H1 (cell line): ENCODE measurements around the gene RFPL2. TPM values are rescaled to one million over a fixed set of nuclear protein-coding genes. Genes with fewer than 3 reads are reported as not detected.
A peak's percentile ranks its signal among the peaks of the same experiment; 100 is the strongest.

Experiments used
- CTCF ChIA-PET: fragments of 300-600 bp; sonication (Branson Sonifier 250); formaldehyde crosslinking; loops from one replicate; lab custom pipeline; 2021; ENCODE audit not compliant: partially characterized antibody; lab: Charles Lee
- POLR2A ChIA-PET: fragments of 300-600 bp; sonication (Branson Sonifier 250); formaldehyde crosslinking; loops from one replicate; lab custom pipeline; 2021; ENCODE audit warnings: inconsistent platforms; ENCODE audit not compliant: partially characterized antibody; lab: Charles Lee
- DNase-seq, 2 experiments: peaks; one replicate each; pipeline versions ENCODE4 v3.0.0 to v3.0.0-alpha.2; 2010 to 2022; ENCODE audit warnings: low spot score in 2 of 2, low read depth in 1 of 2, mixed read lengths in 1 of 2
- FAIRE-seq: peaks from 2 replicates; lab custom pipeline; 2011; peaks lifted over from hg19 to GRCh38; lab: Jason Lieb, UNC
- H2AFZ ChIP-seq: 2 replicates; pipeline ENCODE4 v1.8.1; 2012; ENCODE audit warnings: low read length, inconsistent platforms
- H2AK5ac ChIP-seq: 2 replicates; pipeline ENCODE4 v1.6.1; 2013; ENCODE audit warnings: low read depth, low read length
- H2BK120ac ChIP-seq: replicated peaks from 2 replicates; pipeline ENCODE3; 2013; ENCODE audit warnings: low read depth, low read length, inconsistent platforms
- H2BK12ac ChIP-seq: 2 replicates; pipeline ENCODE4 v1.6.1; 2013; ENCODE audit warnings: low read depth, low read length
- H2BK15ac ChIP-seq: 2 replicates; pipeline ENCODE4 v1.6.1; 2013; ENCODE audit warnings: low read length
- H2BK20ac ChIP-seq: 2 replicates; pipeline ENCODE4 v1.6.1; 2013; ENCODE audit warnings: low read length
- H2BK5ac ChIP-seq: 2 replicates; pipeline ENCODE4 v1.6.1; 2013; ENCODE audit warnings: low read depth, low read length
- H3K14ac ChIP-seq: 2 replicates; pipeline ENCODE4 v1.6.1; 2013; ENCODE audit warnings: inconsistent platforms; ENCODE audit not compliant: insufficient read length
- H3K18ac ChIP-seq: 2 replicates; pipeline ENCODE4 v1.6.1; 2013; ENCODE audit warnings: low read length; ENCODE audit errors: extremely low read depth
- H3K23ac ChIP-seq: 2 replicates; pipeline ENCODE4 v1.6.1; 2013; ENCODE audit warnings: inconsistent platforms; ENCODE audit not compliant: insufficient read length
- H3K23me2 ChIP-seq: 2 replicates; pipeline ENCODE4 v1.6.1; 2013; ENCODE audit warnings: low read depth, low read length
- H3K27ac ChIP-seq: 2 replicates; pipeline ENCODE4 v1.6.1; 2011; ENCODE audit warnings: low read depth, low read length, inconsistent platforms
- H3K27me3 ChIP-seq, 4 experiments: replicated peaks in 1 of 4; 1 replicate in 1 of 4; 2 replicates in 3 of 4; pipeline versions ENCODE4 v1.6.1 to v1.8.1; 2011 to 2013; ENCODE audit warnings: low read length in 3 of 4, mild to moderate bottlenecking in 3 of 4, inconsistent platforms in 2 of 4, mixed read lengths in 2 of 4, moderate library complexity in 1 of 4; ENCODE audit not compliant: control insufficient read depth in 3 of 4, insufficient read depth in 3 of 4; ENCODE audit errors: extremely low read depth in 1 of 4
- H3K36me3 ChIP-seq, 4 experiments: 2 replicates each; pipeline versions ENCODE4 v1.6.1 to v1.8.1; 2011 to 2013; ENCODE audit warnings: mild to moderate bottlenecking in 4 of 4, low read length in 3 of 4, moderate library complexity in 2 of 4, control low read depth in 1 of 4, inconsistent platforms in 1 of 4; ENCODE audit not compliant: insufficient read depth in 4 of 4, control insufficient read depth in 2 of 4
- H3K4ac ChIP-seq: replicated peaks from 2 replicates; pipeline ENCODE3; 2013; ENCODE audit warnings: low read length, low read depth, mixed read lengths, inconsistent platforms; ENCODE audit not compliant: insufficient read length
- H3K4me1 ChIP-seq, 4 experiments: replicated peaks in 1 of 4; 1 replicate in 1 of 4; 2 replicates in 3 of 4; pipeline versions ENCODE4 v1.6.1 to v1.8.1; 2011 to 2013; ENCODE audit warnings: low read length in 3 of 4, inconsistent platforms in 2 of 4, mixed read lengths in 1 of 4; ENCODE audit not compliant: insufficient read depth in 4 of 4, control insufficient read depth in 3 of 4
- H3K4me2 ChIP-seq, 2 experiments: 2 replicates each; pipeline versions ENCODE4 v1.6.1 to v1.8.1; 2011 to 2013; ENCODE audit warnings: low read depth in 2 of 2, low read length in 2 of 2, control low read depth in 1 of 2, inconsistent platforms in 1 of 2, mild to moderate bottlenecking in 1 of 2; ENCODE audit not compliant: insufficient read depth in 1 of 2
- H3K4me3 ChIP-seq, 4 experiments: fragments of 200-600, 300-600 bp in 1 of 4; sonication (generic), shearing (Covaris generic), sonication (Bioruptor Twin) in 1 of 4; 2 replicates each; pipeline versions ENCODE4 v1.5.1 to v1.8.1; 2011 to 2016; ENCODE audit warnings: low read length in 4 of 4, low read depth in 3 of 4, control low read depth in 2 of 4, inconsistent platforms in 2 of 4, mild to moderate bottlenecking in 2 of 4, mixed read lengths in 1 of 4, moderate library complexity in 1 of 4; ENCODE audit not compliant: insufficient read depth in 2 of 4; ENCODE audit errors: extremely low read depth in 1 of 4
- H3K56ac ChIP-seq: replicated peaks from 2 replicates; pipeline ENCODE3; 2013; ENCODE audit warnings: low read depth, mild to moderate bottlenecking, mixed read lengths, low read length, inconsistent platforms; ENCODE audit not compliant: insufficient read length
- H3K79me1 ChIP-seq: 2 replicates; pipeline ENCODE4 v1.6.1; 2013; ENCODE audit warnings: low read depth, low read length, control low read depth
- H3K79me2 ChIP-seq, 2 experiments: 2 replicates each; pipeline versions ENCODE4 v1.6.1 to v1.8.1; 2012 to 2013; ENCODE audit warnings: low read length in 2 of 2, mild to moderate bottlenecking in 2 of 2, inconsistent platforms in 1 of 2; ENCODE audit not compliant: insufficient read depth in 2 of 2, control insufficient read depth in 1 of 2
- H3K9ac ChIP-seq, 4 experiments: replicated peaks in 1 of 4; 1 replicate in 1 of 4; 2 replicates in 3 of 4; pipeline versions ENCODE4 v1.6.1 to v1.8.1; 2011 to 2013; ENCODE audit warnings: low read depth in 3 of 4, low read length in 3 of 4, control low read depth in 2 of 4, mild to moderate bottlenecking in 2 of 4, moderate library complexity in 2 of 4, inconsistent platforms in 1 of 4; ENCODE audit errors: extremely low read depth in 1 of 4
- H3K9me3 ChIP-seq, 2 experiments: 2 replicates each; pipeline versions ENCODE4 v1.6.1 to v1.8.1; 2012 to 2013; ENCODE audit warnings: mild to moderate bottlenecking in 2 of 2, moderate library complexity in 2 of 2, control low read depth in 1 of 2, inconsistent platforms in 1 of 2, low read depth in 1 of 2, low read length in 1 of 2, mixed read lengths in 1 of 2; ENCODE audit not compliant: insufficient read depth in 2 of 2
- H4K20me1 ChIP-seq, 2 experiments: replicated peaks in 1 of 2; 2 replicates each; pipeline versions ENCODE3 to v1.8.1; 2011 to 2013; ENCODE audit warnings: inconsistent platforms in 2 of 2, low read length in 2 of 2, mild to moderate bottlenecking in 1 of 2; ENCODE audit not compliant: insufficient read depth in 2 of 2, control insufficient read depth in 1 of 2
- H4K5ac ChIP-seq: 2 replicates; pipeline ENCODE4 v1.6.1; 2013; ENCODE audit warnings: low read length, low read depth, mixed read lengths, inconsistent platforms; ENCODE audit not compliant: insufficient read length
- H4K8ac ChIP-seq: 2 replicates; pipeline ENCODE4 v1.8.0; 2013; ENCODE audit warnings: mild to moderate bottlenecking, moderate library complexity, low read length, inconsistent platforms; ENCODE audit not compliant: insufficient read depth; ENCODE audit errors: extremely low read depth
- H4K91ac ChIP-seq: replicated peaks from 2 replicates; pipeline ENCODE3; 2013; ENCODE audit warnings: low read length, mixed read lengths, inconsistent platforms; ENCODE audit not compliant: insufficient read length
- CREB1 ChIP-seq: IDR thresholded peaks from 2 replicates; pipeline ENCODE4 v1.6.1; 2012; ENCODE audit warnings: inconsistent platforms
- EGR1 ChIP-seq: IDR thresholded peaks from 2 replicates; pipeline ENCODE4 v1.6.1; 2011; ENCODE audit warnings: low read depth, low read length, borderline replicate concordance
- EZH2 ChIP-seq: fragments of 200-600 bp; sonication (generic); IDR thresholded peaks from 2 replicates; pipeline ENCODE4 v1.7.1; 2012; ENCODE audit warnings: low read depth, mild to moderate bottlenecking, moderate library complexity, low read length, inconsistent platforms; ENCODE audit not compliant: severe bottlenecking
- GABPA ChIP-seq: IDR thresholded peaks from 2 replicates; pipeline ENCODE4 v1.6.1; 2011; ENCODE audit warnings: mild to moderate bottlenecking, low read length, moderate library complexity, borderline replicate concordance; ENCODE audit not compliant: insufficient read depth
- JUN ChIP-seq: IDR thresholded peaks from 2 replicates; pipeline ENCODE4 v1.6.1; 2011; ENCODE audit warnings: low read depth, mild to moderate bottlenecking, improper control_type of control experiment, low read length
- MAX ChIP-seq: IDR thresholded peaks from 2 replicates; pipeline ENCODE4 v1.6.1; 2012; ENCODE audit warnings: inconsistent platforms
- SAP30 ChIP-seq: fragments of 300-600 bp; sonication (generic); IDR thresholded peaks from 2 replicates; pipeline ENCODE4 v1.7.1; 2012; ENCODE audit warnings: low read length, moderate library complexity, mild to moderate bottlenecking, inconsistent platforms; ENCODE audit not compliant: insufficient read depth, insufficient replicate concordance
- SP2 ChIP-seq: IDR thresholded peaks from 2 replicates; pipeline ENCODE4 v1.6.1; 2012; ENCODE audit warnings: mild to moderate bottlenecking, low read length, inconsistent platforms
- WGBS, 2 experiments: shearing (Covaris generic) in 1 of 2; methylation state at CpG; one replicate each; pipeline versions ENCODE4 v1.1.6 to v1.1.7; 2013 to 2015; ENCODE audit warnings: low lambda C conversion rate in 2 of 2, mixed read lengths in 2 of 2, inconsistent platforms in 1 of 2, low coverage in 1 of 2, missing lambda C conversion rate in 1 of 2; ENCODE audit not compliant: insufficient replicate concordance in 2 of 2, insufficient coverage in 1 of 2, insufficient read length in 1 of 2; ENCODE audit errors: extremely low coverage in 1 of 2, missing lambda C conversion rate in 1 of 2; 5-methylcytosine and 5-hydroxymethylcytosine counted together
- polyA plus RNA-seq, 7 experiments: library from polyadenylated mRNA; depleted of rRNA in 3 of 7; stranded (reverse) in 5 of 7; unstranded in 2 of 7; fragments of >200 nt in 5 of 7; fragments of 200-250 nt in 2 of 7; gene quantifications; 1 replicate in 5 of 7; 2 replicates in 1 of 7; 4 replicates in 1 of 7; pipeline versions ENCODE4 v1.2.1 to v1.2.3, GENCODE V29; 2011 to 2013; ENCODE audit warnings: missing spikeins in 2 of 7, mixed read lengths in 2 of 7
- total RNA-seq: library from RNA; stranded (reverse); fragmentation: NEBNext Ultra II Directional; extraction: Animal tissue kit (Norgen Biotek cat#: 25700); gene quantifications from 2 replicates; pipeline ENCODE4 v1.2.1, GENCODE V29; 2021
- TF ChIP-seq, protein P1 (sequence below), 3 experiments: IDR thresholded peaks; 1 replicate in 2 of 3; 2 replicates in 1 of 3; pipeline versions ENCODE4 v1.5.1 to v1.6.1; 2011; ENCODE audit warnings: low read length in 3 of 3, mild to moderate bottlenecking in 3 of 3, inconsistent platforms in 2 of 3, low read depth in 1 of 3, moderate library complexity in 1 of 3; ENCODE audit not compliant: insufficient read depth in 1 of 3; ENCODE audit errors: control extremely low read depth in 1 of 3

Gene RFPL2
- total and polyA plus RNA-seq, 2 of the 8 experiments (the other 6 are each of a cell fraction or from before 2014, with no cell fraction given), result 0.15 to 0.19 TPM

- peaks cover 0 to 32% (median 15%) of the 10 kb centered on the region in 4 experiments; a peak in 5 of 7 replicates for H3K4me1 ChIP-seq
- H3K23me2 ChIP-seq, result peaks cover 20% of the 10 kb centered on the region
- H3K9ac ChIP-seq, result no peak overlapping the region
- CTCF ChIA-PET, result interaction anchor here (0.6 to 2.6 kb wide), 23 partner anchors 9 to 230 kb away, joined by 3 to 16 read pairs (median 3); no protein-coding TSS in a partner anchor
- no peak overlapping the region for H3K14ac ChIP-seq
- H4K5ac ChIP-seq, result no peak overlapping the region
- FAIRE-seq (peak; percentile 88), DNase-seq (peak in 1 of 2 experiments; percentile 59)
- POLR2A ChIA-PET, result no interaction called here
- peak overlapping the region; percentile 92 to 98 for H3K4me2 ChIP-seq
- no peak overlapping the region for H2BK120ac ChIP-seq
- no peaks in the 10 kb centered on the region for H3K36me3 ChIP-seq
- no peak overlapping the region for H3K23ac ChIP-seq
- H3K56ac ChIP-seq, result no peak overlapping the region
- no peak overlapping the region for H2BK5ac ChIP-seq
- H3K27me3 ChIP-seq, result peaks cover 19 to 50% (median 42%) of the 10 kb centered on the region in 4 experiments
- H3K18ac ChIP-seq, result no peak overlapping the region; the same call in 1 of the 2 replicates
- peak overlapping the region in 3 of 4 experiments; percentile 47 to 61 (median 56); a peak in 4 of 8 replicates for H3K4me3 ChIP-seq
- H4K20me1 ChIP-seq, result peaks cover 0 to 1% of the 10 kb centered on the region in 2 experiments
- H3K79me1 ChIP-seq, result no peaks in the 10 kb centered on the region
- H3K4ac ChIP-seq, result no peak overlapping the region
- H2BK15ac ChIP-seq, result peak overlapping the region; percentile 97; the same call in 1 of the 2 replicates
- WGBS, 2 experiments, result 17% methylated on average over 28 of the region's 29 CpGs; no CpG with 5 or more reads in 1 of the 2 experiments
- no peak overlapping the region for H2AK5ac ChIP-seq
- H4K8ac ChIP-seq, result peak overlapping the region; percentile 65; the same call in 1 of the 2 replicates
- no peaks in the 10 kb centered on the region for H3K9me3 ChIP-seq
- no peak overlapping the region for H2AFZ ChIP-seq
- H4K91ac ChIP-seq, result peak overlapping the region; percentile 46
- H3K27ac ChIP-seq, result no peak overlapping the region
- H2BK12ac ChIP-seq, result 0 out of 2 replicates have a peak overlapping the region, but pooled peaks have one; percentile 39
- H2BK20ac ChIP-seq, result no peak overlapping the region
- H3K79me2 ChIP-seq, result no peaks in the 10 kb centered on the region
- TF ChIP-seq SP2, result no peak
- peak; percentile 63 for TF ChIP-seq CREB1
- TF ChIP-seq JUN, result no peak
- TF ChIP-seq SAP30, result no peak
- TF ChIP-seq GABPA, result no peak
- peak; percentile 40; the same call in 1 of the 2 replicates for TF ChIP-seq MAX
- TF ChIP-seq EGR1, result no peak
- TF ChIP-seq, protein P1, sequence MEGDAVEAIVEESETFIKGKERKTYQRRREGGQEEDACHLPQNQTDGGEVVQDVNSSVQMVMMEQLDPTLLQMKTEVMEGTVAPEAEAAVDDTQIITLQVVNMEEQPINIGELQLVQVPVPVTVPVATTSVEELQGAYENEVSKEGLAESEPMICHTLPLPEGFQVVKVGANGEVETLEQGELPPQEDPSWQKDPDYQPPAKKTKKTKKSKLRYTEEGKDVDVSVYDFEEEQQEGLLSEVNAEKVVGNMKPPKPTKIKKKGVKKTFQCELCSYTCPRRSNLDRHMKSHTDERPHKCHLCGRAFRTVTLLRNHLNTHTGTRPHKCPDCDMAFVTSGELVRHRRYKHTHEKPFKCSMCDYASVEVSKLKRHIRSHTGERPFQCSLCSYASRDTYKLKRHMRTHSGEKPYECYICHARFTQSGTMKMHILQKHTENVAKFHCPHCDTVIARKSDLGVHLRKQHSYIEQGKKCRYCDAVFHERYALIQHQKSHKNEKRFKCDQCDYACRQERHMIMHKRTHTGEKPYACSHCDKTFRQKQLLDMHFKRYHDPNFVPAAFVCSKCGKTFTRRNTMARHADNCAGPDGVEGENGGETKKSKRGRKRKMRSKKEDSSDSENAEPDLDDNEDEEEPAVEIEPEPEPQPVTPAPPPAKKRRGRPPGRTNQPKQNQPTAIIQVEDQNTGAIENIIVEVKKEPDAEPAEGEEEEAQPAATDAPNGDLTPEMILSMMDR (IDR thresholded peaks at IDR 0.05; ENCODE audit: control extremely low read depth in 1 of 3, insufficient read depth in 1 of 3, low read depth in 1 of 3, low read length in 3 of 3), result peak; percentile 77 to 89 (median 87)
- TF ChIP-seq EZH2, result no peak
Measured at GRCh38 chr22:32202539-32203180, 2.2 kb downstream of the RFPL2 start.
